ENCODE results near the gene ELMO1.

GRCh38 chr7:37162106-37162505 is 286.6 kb downstream of the ELMO1 start:
- TF ChIP-seq CTCF (IDR thresholded peaks at IDR 0.05) (no peak), POLR2A (IDR thresholded peaks at IDR 0.05) (no peak)

All from heart left ventricle (tissue), 13 donors.